ENCODE results near the gene TGM5. TPM values are rescaled to one million over a fixed set of nuclear protein-coding genes. Genes with fewer than 3 reads are reported as not detected.
"Not testable (repeated sequence)": the region's sequence is repeated elsewhere in the genome, so short reads cannot be mapped to it uniquely, and the experiment has no call there.

TGM5 gene, protein sequence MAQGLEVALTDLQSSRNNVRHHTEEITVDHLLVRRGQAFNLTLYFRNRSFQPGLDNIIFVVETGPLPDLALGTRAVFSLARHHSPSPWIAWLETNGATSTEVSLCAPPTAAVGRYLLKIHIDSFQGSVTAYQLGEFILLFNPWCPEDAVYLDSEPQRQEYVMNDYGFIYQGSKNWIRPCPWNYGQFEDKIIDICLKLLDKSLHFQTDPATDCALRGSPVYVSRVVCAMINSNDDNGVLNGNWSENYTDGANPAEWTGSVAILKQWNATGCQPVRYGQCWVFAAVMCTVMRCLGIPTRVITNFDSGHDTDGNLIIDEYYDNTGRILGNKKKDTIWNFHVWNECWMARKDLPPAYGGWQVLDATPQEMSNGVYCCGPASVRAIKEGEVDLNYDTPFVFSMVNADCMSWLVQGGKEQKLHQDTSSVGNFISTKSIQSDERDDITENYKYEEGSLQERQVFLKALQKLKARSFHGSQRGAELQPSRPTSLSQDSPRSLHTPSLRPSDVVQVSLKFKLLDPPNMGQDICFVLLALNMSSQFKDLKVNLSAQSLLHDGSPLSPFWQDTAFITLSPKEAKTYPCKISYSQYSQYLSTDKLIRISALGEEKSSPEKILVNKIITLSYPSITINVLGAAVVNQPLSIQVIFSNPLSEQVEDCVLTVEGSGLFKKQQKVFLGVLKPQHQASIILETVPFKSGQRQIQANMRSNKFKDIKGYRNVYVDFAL
- total RNA-seq, result not detected

DNA sequence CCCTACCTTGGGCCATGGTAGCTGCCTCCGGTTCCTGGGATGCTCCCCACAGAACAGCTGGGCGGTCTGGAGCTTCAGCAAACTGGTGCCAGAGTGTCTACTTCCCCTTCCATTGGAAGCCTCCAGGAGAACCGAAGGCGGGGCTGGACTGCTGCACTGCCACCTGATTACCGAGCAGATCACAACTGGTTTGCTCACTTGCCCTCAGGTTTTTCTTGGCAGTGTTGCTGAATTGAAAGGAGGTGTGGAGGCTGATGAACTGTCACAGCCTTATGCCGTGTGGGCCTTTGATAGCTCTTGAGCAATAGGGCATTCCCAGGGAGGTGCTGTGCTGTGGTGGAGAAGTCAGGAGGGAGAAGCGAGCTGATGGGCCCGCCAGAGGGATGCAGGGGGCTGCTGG, at the start of gene TGM5:
Gene TGM5, minus strand, starts transcription at position 95 of the 400 bp plus-strand sequence. Its CDS starts 79 bp downstream, at position 16.
- DNase-seq, result no peak

- no peak for DNase-seq
These were observed 47.4 kb upstream of the TGM5 start for GRCh38 chr15:43314171-43314570.

DNA sequence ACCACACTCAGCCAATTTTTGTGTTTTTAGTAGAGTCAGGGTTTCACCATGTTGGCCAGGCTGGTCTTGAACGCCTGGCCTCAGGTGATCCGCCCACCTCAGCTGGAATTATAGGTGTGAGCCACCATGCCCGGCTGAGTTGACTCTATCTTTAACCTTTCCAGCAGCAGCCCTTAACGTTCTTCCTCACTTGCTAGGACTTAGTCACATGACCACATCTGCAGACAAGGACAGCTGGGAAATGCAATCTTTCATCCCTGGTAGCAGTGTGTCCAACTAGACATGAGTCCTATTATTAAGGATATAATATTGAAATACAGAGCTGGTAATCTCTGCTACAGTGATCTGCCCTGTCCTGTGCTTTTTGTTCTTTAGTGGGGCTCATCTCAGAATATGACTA, 45.6 kb upstream of the TGM5 start:
- no peak for DNase-seq

GRCh38 chr15:43302205-43302817, 35.6 kb upstream of the TGM5 start, which contains the start of gene TGM7:
Gene TGM7 (minus strand): TSS chr15:43302255.
- DNase-seq, result no peak

- no peak for DNase-seq
These were observed 33.2 kb upstream of the TGM5 start for GRCh38 chr15:43299884-43300283.

DNA sequence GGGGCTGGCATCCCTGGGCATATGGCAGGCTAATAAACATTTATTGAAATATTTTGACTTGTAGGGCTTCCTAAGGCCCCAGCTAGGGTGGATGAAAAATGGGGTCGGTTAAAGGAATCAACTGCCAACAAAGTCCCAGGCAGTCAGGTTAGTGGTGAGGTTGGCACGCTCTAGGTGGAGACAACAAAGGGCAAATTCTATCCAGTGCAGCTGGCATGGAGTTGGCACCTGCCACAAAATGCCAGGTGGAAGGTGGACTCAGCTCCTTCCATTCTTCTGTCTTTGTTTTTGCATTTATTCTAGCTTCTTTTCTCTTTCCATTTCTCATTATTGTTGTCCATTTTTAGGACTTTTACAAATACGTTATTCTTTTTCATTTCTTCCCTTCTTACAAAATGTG, 32.7 kb upstream of the TGM5 start:
- no peak for DNase-seq

GRCh38 chr15:43294091-43294706, 27.5 kb upstream of the TGM5 start:
- no peak for DNase-seq

DNA sequence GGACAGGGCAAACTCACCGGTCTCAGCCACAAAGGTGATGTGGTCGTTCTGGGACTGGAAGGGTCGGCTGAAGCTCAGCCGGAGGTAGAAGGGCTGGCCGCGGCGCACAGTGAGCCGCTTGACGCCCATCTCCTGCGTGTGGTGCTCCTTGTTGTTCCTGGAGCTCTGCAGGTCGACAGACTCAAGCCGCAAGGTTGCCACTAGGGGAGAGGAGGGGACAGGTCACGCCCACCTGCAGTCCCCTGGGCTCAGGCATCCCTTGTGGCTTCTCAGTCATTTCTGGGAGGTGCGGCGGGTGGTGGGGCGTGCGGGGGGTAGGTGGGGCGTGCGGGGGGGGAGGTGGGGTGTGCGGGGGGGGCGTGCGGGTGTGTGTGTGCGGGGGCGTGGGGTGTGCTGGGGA, 26.7 kb upstream of the TGM5 start:
- no peak for DNase-seq

GRCh38 chr15:43292375-43293078, 25.8 kb upstream of the TGM5 start:
- DNase-seq, result no peak

- DNase-seq, result not testable (repeated sequence)
These were observed 22.9 kb upstream of the TGM5 start for GRCh38 chr15:43289656-43290055.

- DNase-seq, result no peak
These were observed 20.5 kb upstream of the TGM5 start for GRCh38 chr15:43287254-43287653.

- DNase-seq, result no peak
These were observed 19.3 kb upstream of the TGM5 start for GRCh38 chr15:43286074-43286473.

DNA sequence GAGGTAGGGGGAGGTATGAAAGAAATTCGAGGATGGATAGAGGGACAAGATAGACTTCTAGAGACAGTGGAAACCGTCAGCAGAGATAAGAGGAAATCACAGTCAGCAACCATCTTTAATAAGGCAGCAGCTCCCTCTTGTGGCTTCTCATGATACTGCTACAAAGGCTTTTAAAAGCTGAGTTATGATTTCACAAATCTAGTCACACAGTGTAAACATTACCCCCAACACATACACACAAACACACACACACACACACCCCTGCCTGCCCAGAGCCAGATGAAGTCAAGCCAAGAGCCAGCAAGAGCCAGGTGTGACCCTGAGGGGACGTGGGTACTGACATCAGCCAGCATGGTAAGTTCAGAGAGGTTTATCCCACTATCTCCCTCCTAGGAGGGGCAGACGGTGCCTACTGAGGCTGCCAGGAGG, 18.9 kb upstream of the TGM5 start:
- no peak for DNase-seq

- DNase-seq, result no peak
These were observed 16.8 kb upstream of the TGM5 start for GRCh38 chr15:43283526-43283925.

- DNase-seq, result no peak
These were observed 15.3 kb upstream of the TGM5 start for GRCh38 chr15:43281926-43282602.

DNA sequence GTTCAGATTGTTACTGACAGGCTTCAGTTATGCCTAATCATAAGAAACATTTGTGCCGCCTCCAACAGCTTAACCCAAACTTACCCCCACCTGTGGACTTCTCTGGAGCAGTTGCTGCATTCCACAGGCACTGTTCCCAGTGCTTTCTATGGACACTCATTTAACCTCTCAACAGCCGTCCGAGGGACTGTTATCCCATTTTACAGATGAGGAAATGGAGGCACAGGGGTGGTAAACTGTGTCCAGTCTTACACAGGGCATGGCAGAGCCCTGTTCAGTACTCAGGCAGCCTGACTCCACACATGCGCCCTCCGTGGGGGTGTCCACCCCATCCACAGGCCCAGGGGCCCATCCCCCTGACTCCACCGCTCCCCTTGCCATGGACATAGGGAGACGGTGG, 14.3 kb upstream of the TGM5 start:
- DNase-seq, result no peak

- DNase-seq, result no peak
These were observed 12.8 kb upstream of the TGM5 start for GRCh38 chr15:43279496-43279895.

DNA sequence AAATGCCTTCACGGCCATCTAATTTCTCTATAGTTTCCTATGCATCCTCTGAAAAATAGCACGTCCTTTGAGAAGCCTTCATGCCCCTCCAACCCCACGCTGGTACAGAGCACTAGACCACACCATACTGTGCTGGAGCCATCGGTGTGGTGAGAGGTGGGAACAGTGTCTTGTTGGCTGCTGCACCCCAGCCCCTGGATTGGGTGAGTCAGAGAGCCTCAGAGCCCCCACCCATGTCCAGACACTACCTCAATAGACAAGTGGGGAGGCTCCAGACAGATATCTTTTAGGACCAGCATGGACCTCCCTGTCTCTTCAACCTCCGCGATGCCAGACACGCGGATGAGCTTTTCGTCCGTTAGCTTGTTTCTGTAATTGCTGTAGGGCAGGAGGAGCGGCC, 12.1 kb upstream of the TGM5 start:
- DNase-seq, result no peak

DNA sequence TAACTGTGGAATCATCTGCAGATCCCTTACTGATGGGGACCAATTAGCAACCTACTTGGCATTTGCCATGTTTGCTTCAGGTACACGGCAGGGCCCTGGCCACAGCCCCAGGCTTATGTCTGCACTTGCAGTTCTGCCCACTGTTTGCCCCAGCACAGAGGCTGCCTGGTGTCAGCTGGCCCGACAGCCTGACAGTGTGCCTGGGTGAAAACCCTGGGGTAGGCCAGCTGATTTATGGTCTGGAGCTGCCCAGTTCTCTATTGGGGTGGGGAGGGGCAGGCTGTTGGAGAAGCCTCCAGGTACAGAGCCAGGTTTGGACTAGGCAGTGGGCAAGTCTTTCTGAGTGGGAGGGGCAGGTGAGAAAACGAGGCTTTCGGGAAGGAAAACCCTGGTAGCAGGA, 11.2 kb upstream of the TGM5 start:
- no peak for DNase-seq

DNA sequence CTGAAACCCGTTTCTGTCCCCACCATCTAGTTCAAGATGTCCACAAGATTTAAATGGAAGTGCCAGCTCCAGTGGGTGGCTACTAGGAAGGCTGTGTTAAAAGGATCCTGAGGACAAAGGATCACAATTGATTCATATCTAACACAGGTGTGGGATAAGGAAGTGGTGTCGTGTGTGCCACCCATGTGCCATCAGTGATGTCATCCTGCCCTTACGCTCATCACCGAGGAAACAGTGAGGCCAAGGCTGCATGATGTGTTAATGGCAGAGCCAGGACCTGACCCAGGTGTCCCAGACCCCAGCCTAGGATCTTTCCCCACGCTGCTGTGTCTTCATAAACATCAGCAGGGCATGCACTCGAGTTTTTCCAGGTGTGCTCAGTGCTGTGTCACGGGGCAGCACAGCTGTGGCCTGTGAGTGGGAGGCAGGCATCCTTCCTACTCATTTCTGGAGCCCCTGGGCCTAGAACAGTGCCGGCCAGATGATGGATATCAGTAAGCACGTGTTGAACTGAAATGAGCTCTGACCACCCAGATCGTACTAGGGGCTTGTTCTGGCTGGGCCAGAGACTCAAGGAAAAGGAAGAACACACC, 10.6 kb upstream of the TGM5 start:
- no peak for DNase-seq

- DNase-seq, result no peak
These were observed 10.0 kb upstream of the TGM5 start for GRCh38 chr15:43276563-43277200.

Data from occipital lobe (tissue), 2 donors.